ENCODE data around the gene PLCXD3.

PLCXD3 gene

DNA sequence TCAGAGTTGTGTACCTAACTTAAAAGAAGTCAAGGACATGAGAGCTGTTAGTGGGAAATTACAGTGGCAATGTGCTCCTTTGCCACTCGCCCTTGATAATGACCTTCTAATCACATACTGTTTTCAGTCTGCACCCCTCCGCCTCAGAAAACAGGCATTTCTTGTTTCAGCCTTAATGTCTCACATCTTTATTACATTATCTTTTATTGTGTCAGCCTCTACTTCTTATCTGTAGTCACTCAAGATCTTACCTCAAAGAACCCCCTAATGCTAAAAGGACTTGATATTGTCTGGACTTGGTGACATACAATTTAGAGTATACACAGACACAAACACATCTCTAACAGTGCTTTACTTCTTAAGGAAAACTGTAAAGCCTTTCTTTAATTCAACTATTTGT is 97.9 kb downstream of the PLCXD3 start:
- DNase-seq: no peak

DNA sequence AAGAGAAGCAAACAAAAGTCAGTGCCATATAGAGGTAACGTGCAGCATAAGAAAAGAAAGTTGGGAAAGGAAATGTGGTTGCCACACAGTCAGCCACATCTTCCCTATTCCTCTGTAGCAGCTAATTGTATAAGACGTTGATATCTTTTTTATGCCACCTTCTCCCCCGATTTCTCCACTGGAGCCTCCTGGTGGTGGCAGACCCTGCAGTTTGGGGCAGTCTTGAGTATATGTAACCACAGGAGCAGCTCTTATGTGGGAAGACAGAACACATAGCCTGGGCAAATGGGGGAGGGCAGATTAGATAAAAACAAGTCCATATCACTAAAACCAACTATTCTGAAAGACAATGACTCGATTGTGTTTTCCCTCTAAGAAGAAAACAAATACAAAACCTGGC is 99.7 kb downstream of the PLCXD3 start:
- DNase-seq: no peak

DNA sequence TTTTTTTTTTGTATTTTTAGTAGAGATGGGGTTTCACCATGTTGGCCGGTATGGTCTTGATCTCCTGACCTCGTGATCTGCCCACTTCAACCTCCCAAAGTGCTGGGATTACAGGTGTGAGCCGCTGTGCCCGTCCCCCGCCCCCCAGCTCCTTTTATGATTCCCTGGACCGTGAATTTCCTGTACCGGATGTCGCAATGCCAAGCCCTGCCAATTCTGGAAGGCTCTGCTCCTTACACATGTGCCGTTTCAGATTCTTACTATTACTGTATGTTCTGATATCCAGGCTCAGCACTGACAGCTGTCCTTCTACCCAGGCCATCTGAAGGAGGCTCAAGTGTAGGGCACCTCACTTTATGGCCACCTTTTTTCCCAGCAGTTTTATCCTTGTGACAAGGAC is 100.1 kb downstream of the PLCXD3 start:
- no peak for DNase-seq

GRCh38 chr5:41408676-41409443 is 101.5 kb downstream of the PLCXD3 start:
- no peak for DNase-seq

- no peak for DNase-seq
Measured at GRCh38 chr5:41406936-41407335, 103.5 kb downstream of the PLCXD3 start.

DNA sequence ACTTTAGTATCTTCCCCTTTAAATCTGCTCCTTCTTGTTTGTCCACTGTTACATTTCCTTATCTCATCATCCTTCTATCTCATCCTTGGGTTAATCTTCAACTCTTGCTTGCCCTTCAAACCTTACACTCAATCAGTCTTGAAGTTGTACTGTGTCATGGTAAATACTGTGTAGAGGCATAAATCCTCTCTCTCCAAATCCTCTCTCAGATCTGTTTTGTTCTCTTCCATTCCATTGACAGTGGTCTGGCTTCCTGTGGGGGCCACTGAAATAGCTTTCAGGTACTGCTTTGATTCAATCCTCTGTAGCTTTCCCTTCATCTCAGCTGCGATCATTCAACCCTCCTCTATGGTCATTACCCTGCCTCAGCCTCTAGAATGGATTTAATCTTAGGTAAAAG is 104.0 kb downstream of the PLCXD3 start:
- no peak for DNase-seq

DNA sequence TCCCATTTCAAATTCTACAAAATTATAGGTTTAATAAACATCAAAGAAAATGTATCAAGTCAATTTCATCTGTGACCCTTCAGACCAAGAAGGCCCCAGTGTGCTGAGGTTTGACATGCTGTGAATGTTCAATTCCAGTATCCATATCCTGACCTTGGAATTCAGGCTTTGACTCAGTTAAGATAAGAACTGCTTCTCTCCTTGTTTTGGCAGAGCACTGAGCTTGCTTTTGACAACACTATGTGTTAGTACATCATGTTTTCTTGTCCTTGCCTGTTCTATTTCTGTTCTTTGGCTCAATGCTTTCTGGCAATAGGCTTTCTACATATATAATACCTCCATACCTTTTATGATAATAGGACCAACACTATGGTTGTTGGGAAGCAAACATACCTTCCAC is 105.6 kb downstream of the PLCXD3 start:
- DNase-seq: no peak

GRCh38 chr5:41403846-41404245 is 106.6 kb downstream of the PLCXD3 start:
- DNase-seq: no peak

- DNase-seq: no peak
Measured at GRCh38 chr5:41402845-41403244, 107.6 kb downstream of the PLCXD3 start.

DNA sequence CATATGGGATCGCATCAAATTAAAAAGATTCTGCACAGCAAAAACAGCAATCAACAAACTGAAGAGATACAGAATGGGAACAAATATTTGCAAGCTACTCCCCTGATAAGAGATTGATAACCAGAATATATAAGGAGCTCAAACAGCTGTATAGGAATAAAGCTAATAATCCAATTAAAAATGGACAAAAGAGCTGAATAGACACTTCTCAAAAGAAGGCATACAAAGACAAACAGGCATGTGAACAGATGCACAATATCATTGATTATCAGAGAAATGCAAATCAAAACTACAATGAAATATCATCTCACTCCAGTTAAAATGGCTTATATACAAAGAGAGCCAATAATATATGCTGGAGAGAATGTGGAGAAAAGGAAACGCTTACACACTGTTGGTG is 110.6 kb downstream of the PLCXD3 start:
- DNase-seq: no peak

DNA sequence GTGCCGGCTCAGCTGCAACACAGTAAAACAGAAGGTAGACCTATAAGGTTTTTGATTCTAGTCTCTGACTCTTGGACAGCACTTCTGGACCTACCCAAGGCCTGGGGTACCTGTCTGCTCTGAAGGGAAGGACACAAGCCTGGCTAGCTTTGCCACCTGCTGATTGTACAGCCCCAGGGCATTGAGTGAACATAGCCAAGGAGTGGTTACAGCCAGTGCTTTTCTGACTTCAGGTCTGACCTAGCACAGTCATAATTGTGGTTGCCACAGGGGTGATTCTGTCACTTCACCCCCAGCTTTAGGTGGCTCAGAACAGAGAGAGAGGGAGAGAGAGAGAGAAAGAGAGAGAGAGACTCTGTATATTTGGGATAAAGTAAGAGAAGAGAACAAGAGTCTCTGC is 118.4 kb downstream of the PLCXD3 start:
- DNase-seq: no peak

GRCh38 chr5:41374631-41375030 is 135.8 kb downstream of the PLCXD3 start:
- DNase-seq: no peak

GRCh38 chr5:41373230-41373629 is 137.2 kb downstream of the PLCXD3 start:
- DNase-seq: no peak

DNA sequence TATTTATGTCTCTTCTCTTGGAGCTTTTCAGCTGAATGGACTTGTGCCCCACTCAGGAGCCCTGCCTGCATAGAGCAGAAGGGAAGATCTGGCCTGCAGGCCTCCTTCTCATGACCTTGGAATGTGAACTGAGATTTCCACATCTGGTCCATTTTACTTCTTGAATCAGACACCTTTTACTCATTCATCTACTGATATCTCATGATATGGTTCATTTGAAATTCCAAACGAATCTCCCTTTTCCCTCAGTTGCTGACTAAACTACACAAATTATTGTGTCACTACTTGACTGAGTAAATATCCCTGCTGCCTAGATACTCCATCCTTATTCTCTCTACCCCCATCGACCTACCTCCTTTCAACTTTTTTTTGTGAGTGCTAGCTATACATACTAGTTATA is 138.7 kb downstream of the PLCXD3 start:
- no peak for DNase-seq

GRCh38 chr5:41370482-41370881 is 139.9 kb downstream of the PLCXD3 start:
- DNase-seq: no peak

DNA sequence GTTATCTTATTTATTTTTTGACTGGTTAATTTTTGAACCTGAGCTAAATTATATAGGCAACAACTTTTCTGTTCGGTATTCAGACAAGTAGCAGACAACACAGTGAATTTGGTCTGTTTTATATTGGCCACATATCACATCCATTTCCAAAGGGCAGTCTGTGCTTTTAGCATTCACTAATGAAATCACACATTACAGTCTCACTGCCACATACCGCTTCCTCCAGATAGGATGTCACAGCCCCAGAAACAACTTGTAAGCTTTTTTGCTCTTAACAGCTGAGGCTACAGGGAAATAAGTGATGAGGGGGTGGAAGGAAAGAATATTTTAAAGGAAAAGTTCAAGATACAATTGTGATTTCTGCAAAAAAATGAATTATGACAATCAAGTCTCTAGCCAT is 140.6 kb downstream of the PLCXD3 start:
- no peak for DNase-seq

DNA sequence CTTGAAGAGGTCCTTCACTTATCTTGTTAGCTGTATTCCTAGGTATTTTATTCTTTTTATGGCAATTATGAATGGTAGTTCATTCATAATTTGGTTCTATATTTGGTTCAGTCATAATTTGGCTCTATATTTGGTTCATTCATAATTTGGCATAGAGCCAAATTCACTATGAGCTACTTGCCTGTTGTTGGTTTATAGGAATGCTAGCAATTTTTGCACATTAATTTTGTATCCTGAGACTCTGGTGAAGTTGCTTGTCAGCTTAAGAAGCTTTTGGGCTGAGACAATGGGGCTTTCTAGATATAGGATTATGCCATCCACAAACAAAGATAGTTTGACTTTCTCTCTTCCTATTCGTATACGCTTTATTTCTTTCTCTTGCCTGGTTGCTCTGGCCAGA is 142.2 kb downstream of the PLCXD3 start:
- DNase-seq: no peak

DNA sequence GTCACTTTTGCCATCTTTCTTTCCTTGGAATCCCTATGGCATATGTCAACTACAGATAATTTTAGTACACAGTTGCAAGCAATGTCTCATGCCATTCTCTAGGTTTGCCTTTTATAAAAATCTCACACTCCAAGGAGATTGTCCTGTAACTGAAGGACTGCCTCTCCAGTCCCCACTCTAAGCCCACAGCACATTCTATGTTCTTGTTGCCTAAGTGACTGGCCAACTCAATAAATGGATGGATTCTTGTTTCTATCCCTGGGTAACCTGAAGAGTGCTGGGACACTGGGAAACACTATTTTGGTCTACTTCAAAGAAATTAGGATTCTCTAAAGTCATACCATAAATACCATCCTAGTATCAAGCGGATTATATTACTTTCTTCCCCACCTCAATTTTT is 145.0 kb downstream of the PLCXD3 start:
- no peak for DNase-seq

DNA sequence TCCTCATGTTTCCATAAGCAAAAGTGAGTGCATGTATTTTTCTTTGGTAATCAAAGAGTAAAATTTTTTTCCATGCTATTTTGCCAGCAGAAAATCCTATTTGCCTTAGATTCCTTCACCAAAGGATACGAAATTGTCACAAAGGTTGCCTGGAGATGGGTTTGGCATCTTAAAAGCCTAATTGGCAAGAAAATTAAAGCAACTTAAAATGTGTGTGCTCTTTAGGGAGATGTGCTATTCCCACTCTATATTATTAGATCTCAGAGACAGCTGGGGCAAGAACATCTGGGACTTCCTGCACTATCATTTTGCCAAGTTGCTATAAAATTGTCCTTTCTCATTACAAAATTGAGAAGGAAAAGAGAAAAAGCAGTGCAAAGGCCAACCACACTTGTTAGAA is 146.1 kb downstream of the PLCXD3 start:
- DNase-seq: no peak

GRCh38 chr5:41363343-41363986 is 146.9 kb downstream of the PLCXD3 start:
- no peak for DNase-seq

DNA sequence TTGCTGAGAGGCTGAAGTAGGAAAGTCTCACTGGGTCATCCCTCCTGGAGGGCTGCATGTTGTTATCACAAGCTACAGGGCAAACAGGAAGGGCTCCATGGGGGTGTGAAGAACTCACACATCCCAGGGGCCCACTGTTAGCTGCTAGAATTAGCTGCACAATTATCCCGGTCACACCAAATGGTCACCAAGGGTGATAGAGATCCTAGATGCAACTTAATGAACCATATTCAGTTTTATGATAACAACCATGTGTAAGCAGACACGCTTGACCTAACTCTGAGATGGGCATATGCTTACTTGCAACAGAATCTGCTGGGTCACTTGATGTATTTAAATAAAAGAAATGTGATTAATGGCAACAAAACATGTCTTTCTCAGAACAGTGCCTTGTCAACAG is 153.6 kb downstream of the PLCXD3 start:
- DNase-seq: no peak

DNA sequence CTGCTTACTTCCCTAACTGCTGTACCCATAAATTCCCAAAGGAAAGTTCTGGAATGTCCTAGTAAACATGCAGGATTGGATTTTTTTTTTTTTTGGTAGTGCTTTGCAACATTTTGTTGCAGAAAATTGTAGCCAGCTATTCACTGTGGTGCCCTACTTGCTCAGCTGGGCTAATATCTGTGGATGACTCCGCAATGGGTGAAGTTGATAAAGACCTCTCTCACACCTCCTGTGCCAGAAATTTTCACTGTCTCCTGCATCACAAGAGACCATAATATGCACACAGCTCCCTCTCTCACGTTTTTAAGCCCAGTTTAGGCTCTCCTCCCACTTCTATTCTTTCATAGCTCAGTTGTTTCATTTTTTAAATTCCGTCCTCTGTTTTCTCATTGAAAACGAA is 160.6 kb downstream of the PLCXD3 start:
- no peak for DNase-seq

GRCh38 chr5:41347569-41347968 is 162.8 kb downstream of the PLCXD3 start:
- no peak for DNase-seq

DNA sequence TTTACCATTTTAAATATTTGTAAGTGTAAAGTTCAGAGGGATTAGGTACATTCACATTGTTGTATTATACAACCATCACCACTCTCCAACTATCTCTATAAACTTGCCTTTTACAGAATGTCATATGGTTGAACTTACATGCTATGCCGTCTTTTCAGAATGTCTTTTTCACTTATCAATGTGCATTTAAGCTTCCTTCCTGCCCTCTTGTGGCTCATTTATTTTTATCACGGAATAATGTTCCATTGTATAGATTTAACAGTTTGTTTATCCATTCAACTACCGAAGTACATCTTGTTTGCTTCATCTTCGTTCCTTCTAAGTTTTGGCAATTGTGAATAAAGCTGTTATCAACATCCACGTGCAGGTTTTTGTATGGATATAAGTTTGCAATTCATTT is 163.8 kb downstream of the PLCXD3 start:
- DNase-seq: no peak

DNA sequence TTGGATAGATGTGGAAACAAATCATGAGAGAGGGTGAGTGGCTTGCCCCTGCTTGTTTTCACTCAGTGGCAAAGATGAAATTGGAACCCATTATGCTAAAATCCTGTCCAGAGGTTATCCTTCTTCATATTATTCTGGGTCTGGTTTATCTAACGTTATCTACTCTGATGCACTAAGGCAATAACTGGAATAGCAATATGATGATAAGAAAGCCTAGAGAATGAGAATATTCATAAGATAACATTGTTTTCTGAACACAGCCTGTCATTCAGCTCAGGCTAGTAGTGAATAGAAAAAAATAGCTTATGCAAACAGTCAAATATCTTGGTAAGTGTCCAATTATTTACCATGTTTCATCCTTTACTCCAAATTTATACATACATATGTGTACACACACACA is 165.1 kb downstream of the PLCXD3 start:
- DNase-seq: no peak

Data from T1000 (cell line).